Right atrium auricular region (tissue), 2 donors: ENCODE measurements around the gene PRKCE. TPM values are rescaled to one million over a fixed set of nuclear protein-coding genes. Genes with fewer than 3 reads are reported as not detected.

Source experiments
- DNase-seq: peaks from one replicate; pipeline ENCODE4 v3.0.0-alpha.2; 2019; ENCODE audit warnings: low spot score
- H3K27ac ChIP-seq, 2 donors: fragments of 200-600 bp; sonication (generic); 1 replicate in 1 of 2; 2 replicates in 1 of 2; pipeline ENCODE4 v1.5.1; 2016 to 2019
- H3K27me3 ChIP-seq, 2 donors: fragments of 200-600 bp; sonication (generic); one replicate each; pipeline versions ENCODE4 v1.5.1 to v1.6.0; 2017 to 2019
- H3K36me3 ChIP-seq: fragments of 200-600 bp; sonication (generic); one replicate; pipeline ENCODE4 v1.5.1; 2016
- H3K4me1 ChIP-seq, 2 donors: fragments of 200-600 bp; sonication (generic); one replicate each; pipeline versions ENCODE4 v1.5.1 to v1.6.0; 2017 to 2019
- H3K4me3 ChIP-seq, 2 donors: fragments of 200-600 bp; sonication (generic); 1 replicate in 1 of 2; 2 replicates in 1 of 2; pipeline ENCODE4 v1.5.1; 2017 to 2019; ENCODE audit warnings: mild to moderate bottlenecking in 1 of 2, moderate library complexity in 1 of 2
- H3K9me3 ChIP-seq, 2 donors: fragments of 200-600 bp; sonication (generic); one replicate each; pipeline ENCODE4 v1.5.1; 2019
- total RNA-seq, 2 donors: library from RNA; depleted of rRNA; stranded (reverse); fragments of >200 nt; gene quantifications; one replicate each; pipeline ENCODE4 v1.1.0, GENCODE V29; 2016
- TF ChIP-seq, protein P1 (sequence below), 2 donors: fragments of 200-600 bp; sonication (generic); IDR thresholded peaks; one replicate each; pipeline ENCODE4 v1.5.1; 2019; ENCODE audit warnings: antibody characterized with exemption in 2 of 2

The PRKCE gene
- total RNA-seq, 2 donors from 2014 or later, result 7.2 to 11.8 TPM

DNA sequence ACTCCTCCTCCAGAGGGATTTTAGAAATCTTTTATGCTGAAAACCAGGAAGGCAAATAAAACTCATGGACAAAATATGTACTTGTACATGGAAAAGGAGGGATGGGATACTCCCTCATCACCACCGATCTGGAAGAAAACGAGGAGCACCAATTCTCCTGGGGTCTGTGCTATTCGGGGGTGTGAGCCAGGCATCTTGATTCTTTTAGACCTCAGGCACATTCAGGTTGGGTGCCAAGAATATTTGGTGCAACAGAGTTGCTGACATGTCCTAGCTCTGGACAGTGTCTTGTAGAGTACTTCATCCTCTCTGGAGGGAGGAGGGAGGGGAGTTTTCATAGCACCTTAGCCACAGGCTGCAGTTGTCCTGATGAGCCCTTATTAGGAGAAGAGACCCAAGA is 163.0 kb downstream of the PRKCE start:
- no peak overlapping the region for H3K4me3 ChIP-seq
- no peaks in the 10 kb centered on the region for H3K27me3 ChIP-seq
- H3K36me3 ChIP-seq, result no peaks in the 10 kb centered on the region
- H3K4me1 ChIP-seq, result peaks cover 0 to 66% of the 10 kb centered on the region in 2 donors
- H3K27ac ChIP-seq, result peak overlapping the region; percentile 58 to 59
- TF ChIP-seq, protein P1, sequence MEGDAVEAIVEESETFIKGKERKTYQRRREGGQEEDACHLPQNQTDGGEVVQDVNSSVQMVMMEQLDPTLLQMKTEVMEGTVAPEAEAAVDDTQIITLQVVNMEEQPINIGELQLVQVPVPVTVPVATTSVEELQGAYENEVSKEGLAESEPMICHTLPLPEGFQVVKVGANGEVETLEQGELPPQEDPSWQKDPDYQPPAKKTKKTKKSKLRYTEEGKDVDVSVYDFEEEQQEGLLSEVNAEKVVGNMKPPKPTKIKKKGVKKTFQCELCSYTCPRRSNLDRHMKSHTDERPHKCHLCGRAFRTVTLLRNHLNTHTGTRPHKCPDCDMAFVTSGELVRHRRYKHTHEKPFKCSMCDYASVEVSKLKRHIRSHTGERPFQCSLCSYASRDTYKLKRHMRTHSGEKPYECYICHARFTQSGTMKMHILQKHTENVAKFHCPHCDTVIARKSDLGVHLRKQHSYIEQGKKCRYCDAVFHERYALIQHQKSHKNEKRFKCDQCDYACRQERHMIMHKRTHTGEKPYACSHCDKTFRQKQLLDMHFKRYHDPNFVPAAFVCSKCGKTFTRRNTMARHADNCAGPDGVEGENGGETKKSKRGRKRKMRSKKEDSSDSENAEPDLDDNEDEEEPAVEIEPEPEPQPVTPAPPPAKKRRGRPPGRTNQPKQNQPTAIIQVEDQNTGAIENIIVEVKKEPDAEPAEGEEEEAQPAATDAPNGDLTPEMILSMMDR (IDR thresholded peaks at IDR 0.05), result no peak
- H3K9me3 ChIP-seq, result no peaks in the 10 kb centered on the region
- no peak for DNase-seq

DNA sequence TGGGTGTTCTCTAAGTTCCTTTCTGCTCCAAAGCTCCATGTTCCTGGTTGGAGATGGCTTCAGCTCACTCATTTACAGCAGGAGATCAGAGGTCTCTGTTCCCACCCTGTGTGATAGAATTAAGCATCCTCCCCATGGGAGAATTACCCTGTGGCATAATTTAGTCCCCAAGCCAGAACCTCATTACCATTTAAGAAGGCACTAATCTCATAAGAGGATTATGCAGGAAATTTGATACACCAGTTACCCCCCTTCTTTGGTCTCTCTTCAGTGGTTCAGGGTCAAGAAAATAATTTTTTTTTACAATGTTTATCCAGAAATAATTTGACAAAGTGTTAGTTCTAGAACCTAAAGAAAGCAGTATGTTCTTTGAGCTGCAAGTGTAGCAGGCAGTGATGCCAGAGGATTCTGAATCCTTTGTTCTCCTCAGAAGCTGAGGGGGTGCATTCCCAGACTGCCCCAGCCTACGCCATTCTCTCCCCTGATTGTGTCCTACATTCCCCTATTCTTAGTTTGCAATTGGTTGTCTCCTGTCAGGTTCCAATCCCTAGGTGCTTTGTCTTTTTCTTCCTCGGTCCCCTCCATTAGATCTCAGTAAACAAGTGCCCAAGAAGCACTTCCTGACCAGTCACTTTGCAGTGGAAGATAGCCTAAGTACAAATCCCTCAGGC is 163.6 kb downstream of the PRKCE start:
- H3K9me3 ChIP-seq, result no peaks in the 10 kb centered on the region
- TF ChIP-seq, protein P1 (IDR thresholded peaks at IDR 0.05), result no peak
- DNase-seq, result no peak
- no peaks in the 10 kb centered on the region for H3K36me3 ChIP-seq
- H3K4me1 ChIP-seq, result peaks cover 0 to 68% of the 10 kb centered on the region in 2 donors
- H3K27me3 ChIP-seq, result no peaks in the 10 kb centered on the region
- peak overlapping the region; percentile 58 to 68 for H3K27ac ChIP-seq
- H3K4me3 ChIP-seq, result no peak overlapping the region

DNA sequence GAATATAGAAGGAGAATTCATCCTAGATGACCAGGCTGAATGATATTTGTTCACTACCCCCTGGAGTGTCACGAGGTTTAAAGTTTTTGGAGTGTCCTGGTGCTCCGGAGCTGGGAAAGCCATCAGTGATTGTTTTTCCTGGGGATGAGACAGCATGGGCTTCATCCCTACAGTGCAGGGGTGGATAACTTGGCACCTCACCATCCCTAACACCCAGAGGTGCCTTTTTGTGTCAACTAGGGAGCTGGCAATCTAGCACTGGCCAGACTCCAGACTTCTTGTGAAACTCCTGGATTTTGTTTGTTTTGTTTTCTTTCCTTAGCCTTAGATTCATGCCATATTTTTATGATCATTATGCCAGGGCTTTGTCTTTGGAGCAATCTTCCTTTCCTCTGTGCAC is 164.8 kb downstream of the PRKCE start:
- DNase-seq, result no peak
- peak overlapping the region; percentile 57 to 68 for H3K27ac ChIP-seq

DNA sequence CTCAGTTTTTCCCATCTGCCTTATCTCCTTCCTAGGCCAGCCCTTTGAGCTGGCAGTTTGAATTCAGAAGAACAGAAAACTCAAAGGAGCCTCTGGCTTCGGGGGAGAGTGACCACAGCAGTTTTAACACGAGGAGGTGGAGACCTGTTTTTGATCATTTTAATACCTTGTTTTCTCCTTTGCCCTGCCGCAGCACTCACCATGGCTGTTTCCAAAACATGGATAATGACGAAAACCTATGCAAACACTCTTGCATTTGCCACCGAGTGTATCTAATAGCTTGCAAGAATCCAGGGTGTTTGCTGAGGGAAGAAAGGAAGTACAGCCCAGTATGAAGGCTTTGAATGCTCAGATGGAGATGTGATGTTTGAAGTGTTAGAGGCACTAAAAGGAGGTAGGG is 167.1 kb downstream of the PRKCE start:
- Histone ChIP-seq H3K36me3 (no peaks in the 10 kb centered on the region), H3K27ac (peak overlapping the region; percentile 54 to 55), H3K9me3 (no peaks in the 10 kb centered on the region), H3K4me1 (peaks cover 0 to 81% of the 10 kb centered on the region in 2 donors), H3K4me3 (no peak overlapping the region), H3K27me3 (no peaks in the 10 kb centered on the region)
- DNase-seq, result no peak
- TF ChIP-seq, protein P1 (IDR thresholded peaks at IDR 0.05), result no peak

More for the DNA sequence above, 164.8 kb downstream of the PRKCE start:
- Histone ChIP-seq H3K4me3 (no peak overlapping the region), H3K27me3 (no peaks in the 10 kb centered on the region), H3K4me1 (peaks cover 0 to 75% of the 10 kb centered on the region in 2 donors), H3K36me3 (no peaks in the 10 kb centered on the region), H3K9me3 (no peaks in the 10 kb centered on the region)
- TF ChIP-seq, protein P1 (IDR thresholded peaks at IDR 0.05), result no peak

DNA sequence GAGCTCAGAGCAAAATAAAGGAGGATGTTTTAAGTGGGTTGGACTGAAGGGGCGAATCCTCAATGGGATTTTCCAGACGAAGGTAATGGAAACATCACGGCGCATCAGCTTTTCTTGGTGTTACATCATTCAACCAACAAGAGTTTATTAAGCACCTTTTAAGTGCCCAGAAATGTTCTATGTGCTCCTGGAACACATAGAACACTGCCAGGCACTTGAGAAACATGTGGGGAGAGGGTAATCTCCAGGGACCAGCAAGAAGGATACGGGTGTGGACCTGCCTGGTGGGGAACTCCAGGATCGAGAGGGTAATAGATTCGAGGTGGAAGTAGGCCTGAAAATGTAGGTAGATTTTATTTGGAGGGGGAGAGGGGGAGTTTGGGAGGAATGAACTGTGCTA is 168.6 kb downstream of the PRKCE start:
- H3K27me3 ChIP-seq, result no peaks in the 10 kb centered on the region
- H3K4me1 ChIP-seq, result peaks cover 0 to 81% of the 10 kb centered on the region in 2 donors
- H3K9me3 ChIP-seq, result no peaks in the 10 kb centered on the region
- no peak overlapping the region for H3K27ac ChIP-seq
- TF ChIP-seq, protein P1 (IDR thresholded peaks at IDR 0.05), result no peak
- H3K4me3 ChIP-seq, result no peak overlapping the region
- no peak for DNase-seq
- no peaks in the 10 kb centered on the region for H3K36me3 ChIP-seq
